ENCODE results near the gene CFAP68.

DNA sequence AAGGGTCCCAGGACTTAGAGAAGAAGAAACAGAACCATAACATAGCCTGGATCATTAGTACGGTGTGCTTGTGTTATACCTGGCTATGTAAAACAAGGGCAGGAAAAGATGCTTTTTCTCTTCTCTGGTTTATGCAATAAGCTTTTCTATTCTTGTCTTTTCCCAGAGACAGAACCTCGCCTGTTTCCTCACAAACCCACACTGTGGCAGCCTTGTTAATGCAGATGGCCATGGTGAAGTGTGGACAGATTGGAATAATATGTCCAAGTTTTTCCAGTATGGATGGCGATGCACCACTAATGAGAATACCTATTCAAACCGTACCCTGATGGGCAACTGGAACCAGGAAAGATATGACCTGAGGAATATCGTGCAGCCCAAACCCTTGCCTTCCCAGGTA, 2.9 kb downstream of the CFAP68 start:
- no peak for TF ChIP-seq POLR2A (IDR thresholded peaks at IDR 0.05)
- TF ChIP-seq, protein P1, sequence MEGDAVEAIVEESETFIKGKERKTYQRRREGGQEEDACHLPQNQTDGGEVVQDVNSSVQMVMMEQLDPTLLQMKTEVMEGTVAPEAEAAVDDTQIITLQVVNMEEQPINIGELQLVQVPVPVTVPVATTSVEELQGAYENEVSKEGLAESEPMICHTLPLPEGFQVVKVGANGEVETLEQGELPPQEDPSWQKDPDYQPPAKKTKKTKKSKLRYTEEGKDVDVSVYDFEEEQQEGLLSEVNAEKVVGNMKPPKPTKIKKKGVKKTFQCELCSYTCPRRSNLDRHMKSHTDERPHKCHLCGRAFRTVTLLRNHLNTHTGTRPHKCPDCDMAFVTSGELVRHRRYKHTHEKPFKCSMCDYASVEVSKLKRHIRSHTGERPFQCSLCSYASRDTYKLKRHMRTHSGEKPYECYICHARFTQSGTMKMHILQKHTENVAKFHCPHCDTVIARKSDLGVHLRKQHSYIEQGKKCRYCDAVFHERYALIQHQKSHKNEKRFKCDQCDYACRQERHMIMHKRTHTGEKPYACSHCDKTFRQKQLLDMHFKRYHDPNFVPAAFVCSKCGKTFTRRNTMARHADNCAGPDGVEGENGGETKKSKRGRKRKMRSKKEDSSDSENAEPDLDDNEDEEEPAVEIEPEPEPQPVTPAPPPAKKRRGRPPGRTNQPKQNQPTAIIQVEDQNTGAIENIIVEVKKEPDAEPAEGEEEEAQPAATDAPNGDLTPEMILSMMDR (IDR thresholded peaks at IDR 0.05 in 4 of 5, conservative IDR thresholded peaks at IDR 0.05 in 1 of 5): no peak
